ENCODE data around the gene LRRC1. TPM values are rescaled to one million over a fixed set of nuclear protein-coding genes. Genes with fewer than 3 reads are reported as not detected.

Gene LRRC1
- total and polyA plus RNA-seq, 2 of the 8 experiments (the other 6 are each of a cell fraction or from before 2014, with no cell fraction given): 6.7 to 15.9 TPM

DNA sequence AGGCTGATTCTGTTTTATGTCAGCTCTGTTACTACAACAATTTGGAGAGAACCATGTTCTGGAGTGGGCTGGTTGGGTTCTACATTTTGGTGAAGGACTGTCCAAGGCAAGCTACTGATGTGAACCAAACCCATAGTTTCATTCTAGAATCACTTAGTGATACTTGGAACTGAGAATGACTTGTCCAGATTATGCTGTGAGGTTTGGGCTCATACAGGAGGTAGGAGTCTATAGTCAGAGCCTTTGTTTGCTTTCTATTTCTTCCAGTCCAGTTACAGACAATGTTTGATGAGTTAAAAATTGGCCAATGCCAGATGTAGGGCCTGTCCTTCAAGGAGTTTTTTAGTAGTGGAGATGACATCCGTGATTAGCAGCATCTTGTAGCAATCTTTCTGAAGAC is 97.9 kb downstream of the LRRC1 start (continued):
- TF ChIP-seq FOSL1 (IDR thresholded peaks at IDR 0.05; ENCODE audit: insufficient read depth, low read depth, low read length) (no peak), JUND (IDR thresholded peaks at IDR 0.05; ENCODE audit: low read length) (no peak), GTF2F1 (IDR thresholded peaks at IDR 0.05; ENCODE audit: borderline replicate concordance, low read depth, low read length) (no peak), CBX8 (IDR thresholded peaks at IDR 0.05; ENCODE audit: borderline replicate concordance, low read depth, low read length) (no peak), POLR2AphosphoS5 (IDR thresholded peaks at IDR 0.05; ENCODE audit: low read depth, low read length) (no peak), RFX5 (IDR thresholded peaks at IDR 0.05; ENCODE audit: borderline replicate concordance, low read depth, low read length) (no peak)
